Measurements from ENCODE around the gene DTNB.

DTNB gene

DNA sequence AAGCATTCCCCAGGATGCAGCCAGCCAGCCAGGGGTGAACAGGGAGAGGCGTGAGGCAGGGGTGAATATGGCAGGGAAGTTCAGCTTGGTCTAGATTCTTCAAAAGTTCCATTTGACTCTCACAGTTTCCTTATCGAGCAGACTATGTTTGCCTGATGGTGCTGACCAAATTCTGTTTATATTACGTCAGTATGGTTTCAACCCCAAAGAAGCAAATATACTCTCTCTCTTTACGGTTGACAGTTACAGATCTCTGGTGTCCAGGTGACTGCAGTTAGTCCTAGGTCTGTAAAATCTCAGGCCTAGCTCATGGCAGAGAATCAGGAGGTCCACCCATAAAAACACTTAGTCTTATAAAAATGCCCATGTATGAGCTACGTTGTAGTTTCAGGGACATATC, 293.4 kb downstream of the DTNB start:
- DNase-seq, result no peak

DNA sequence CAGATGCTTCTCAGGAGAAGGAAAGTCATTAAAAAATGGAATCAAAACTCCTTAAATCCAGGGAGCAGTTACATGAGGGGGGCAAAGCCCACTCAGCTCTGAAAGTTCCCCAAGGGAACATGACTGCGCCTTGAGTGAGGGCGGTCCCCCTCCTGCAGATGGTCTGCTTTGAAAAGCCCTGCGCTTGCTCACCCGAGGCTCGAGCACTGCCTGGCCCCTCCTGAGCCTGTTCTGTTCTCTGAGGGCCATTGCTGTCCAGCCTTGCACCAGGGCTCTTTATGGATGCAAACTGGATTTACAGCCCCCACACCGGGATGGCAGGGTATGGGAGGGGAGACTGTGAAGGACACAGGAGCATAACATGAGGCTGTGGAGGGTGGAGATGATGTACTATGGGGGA, 293.8 kb downstream of the DTNB start:
- DNase-seq, result no peak

DNA sequence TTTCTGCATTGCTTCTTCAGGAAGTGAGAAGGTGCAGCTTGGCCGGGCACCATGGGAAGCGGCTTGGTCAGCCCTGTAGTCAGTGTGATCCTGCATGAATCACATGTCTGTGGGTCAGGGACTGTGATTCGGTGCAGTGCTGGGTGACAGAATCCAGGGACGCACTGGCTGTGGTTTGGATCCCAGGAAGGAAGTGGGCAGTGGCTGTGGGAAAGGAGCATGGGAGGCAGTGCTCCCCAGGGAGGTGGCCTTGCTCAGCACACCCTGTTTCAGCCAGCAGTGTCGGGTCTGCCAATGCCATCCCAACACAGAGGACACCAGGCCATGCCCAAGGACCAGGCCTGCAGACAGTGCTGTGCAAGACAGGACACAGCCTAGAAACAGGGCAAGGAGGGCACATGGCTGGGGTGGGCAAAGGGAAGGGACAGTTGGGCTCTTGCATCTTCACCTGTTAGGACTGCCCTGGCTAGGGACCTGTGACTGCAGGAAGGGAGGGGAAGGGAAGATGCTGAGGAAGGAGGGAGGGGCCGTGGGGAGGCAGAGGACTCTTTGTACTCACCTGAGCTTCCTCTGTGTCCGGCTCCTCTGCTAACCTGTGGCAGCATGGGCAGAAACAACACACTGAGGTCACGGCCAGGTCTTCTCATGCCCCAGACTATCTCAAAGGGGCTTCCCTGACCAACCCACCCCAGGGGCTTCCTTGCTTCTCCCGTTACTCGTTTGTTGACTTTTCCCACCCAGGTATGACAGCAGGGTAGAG, 294.5 kb downstream of the DTNB start:
- peak; percentile 58 for DNase-seq

DNA sequence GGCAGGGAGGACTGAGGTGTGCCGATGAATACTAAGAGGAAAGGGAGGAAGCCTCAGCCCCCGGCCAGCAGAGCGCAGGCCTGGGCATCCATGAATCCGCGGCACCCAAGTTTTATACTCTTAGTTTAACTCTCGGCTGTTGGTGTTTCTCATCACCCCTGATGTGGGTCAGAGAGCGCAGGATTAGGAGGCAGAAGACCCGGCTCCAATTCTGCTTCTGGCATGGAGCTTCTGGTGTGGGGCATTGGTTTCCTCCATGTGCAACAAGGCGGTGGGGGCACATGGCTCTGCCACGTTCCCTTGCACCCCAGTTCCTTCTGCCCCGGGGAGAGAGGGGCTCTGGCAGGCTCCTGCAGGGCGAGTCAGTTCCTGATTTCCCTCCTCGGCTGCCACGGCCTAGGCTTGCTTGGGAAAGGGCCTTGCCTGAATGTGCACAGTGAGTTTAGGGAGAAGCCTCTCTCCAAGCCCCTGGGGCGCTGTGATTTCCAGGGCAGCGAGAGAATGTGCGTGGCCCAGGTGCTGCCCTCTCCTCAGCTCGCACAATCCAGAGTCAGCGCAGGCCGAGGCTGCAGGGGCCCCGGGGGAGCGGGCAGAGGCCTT, 295.5 kb downstream of the DTNB start:
- no peak for DNase-seq

DNA sequence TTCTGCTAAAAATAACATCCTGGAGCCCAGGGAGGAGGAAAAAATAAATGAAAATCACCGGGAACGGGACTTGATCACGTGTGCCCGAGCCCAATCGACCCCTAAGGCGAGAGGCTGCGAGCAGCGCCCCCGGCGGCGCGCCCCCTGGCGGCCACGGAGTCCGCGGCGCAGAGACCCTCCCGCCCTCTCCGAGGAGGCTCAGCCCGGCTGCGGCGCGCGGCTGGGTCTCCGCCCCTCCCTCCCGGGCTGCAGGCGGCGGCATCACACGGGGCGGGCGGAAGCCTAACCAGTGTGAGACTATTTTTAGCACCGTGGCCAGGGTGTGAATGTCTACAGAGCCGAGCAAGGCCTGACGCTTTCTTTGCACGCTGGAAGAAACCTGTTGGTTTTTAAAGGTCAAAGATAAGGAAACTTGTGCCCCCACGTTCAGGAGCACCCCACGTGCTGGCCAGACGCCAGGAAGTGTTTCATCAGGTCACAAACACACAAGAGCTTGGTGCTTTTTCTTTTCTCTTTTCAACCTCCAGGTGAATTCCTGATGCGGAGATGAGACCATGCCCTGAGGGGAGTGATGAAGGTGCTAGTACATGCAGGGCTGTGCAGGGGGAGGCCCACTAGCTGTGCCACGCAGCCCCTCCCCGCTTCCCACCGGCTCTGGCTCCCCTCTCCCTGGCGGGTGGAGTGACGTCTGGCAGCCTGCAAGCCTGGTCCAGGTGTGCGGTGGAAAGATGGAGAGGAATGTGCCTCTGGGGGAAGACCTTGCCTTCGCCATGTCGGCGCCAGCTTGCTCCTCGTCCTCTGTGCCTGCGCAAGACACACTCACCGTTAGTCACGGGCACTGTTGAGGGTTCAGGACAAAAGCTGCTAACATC, 296.4 kb downstream of the DTNB start:
- peak; percentile 91 for DNase-seq

DNA sequence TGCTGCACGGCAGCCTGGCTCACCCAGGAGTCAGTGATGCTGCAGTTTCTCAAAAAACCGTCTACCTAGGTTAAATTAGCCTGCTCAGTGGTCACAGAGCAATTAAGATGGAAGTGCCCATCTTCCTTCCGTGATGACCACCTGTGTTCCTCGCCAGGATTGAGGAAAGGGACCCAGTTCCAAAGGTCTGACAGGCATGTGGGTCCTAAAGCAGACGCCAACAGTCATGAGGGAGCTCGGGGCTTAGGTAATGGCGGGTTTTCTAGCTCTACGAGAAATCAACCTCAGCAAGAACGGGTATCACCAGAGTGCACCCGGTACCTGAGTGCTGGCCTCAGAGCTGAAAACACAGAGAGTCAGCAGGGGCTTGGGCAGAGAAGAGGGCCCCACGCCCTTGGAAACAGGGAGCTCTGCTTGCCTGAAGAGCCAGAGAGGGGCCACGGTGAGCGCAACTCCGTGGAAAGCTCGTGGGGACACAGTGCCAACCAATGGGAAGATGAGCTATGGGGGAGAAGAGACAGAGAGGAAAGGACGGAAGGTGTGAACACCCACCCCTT, 297.3 kb downstream of the DTNB start:
- DNase-seq, result no peak

DNA sequence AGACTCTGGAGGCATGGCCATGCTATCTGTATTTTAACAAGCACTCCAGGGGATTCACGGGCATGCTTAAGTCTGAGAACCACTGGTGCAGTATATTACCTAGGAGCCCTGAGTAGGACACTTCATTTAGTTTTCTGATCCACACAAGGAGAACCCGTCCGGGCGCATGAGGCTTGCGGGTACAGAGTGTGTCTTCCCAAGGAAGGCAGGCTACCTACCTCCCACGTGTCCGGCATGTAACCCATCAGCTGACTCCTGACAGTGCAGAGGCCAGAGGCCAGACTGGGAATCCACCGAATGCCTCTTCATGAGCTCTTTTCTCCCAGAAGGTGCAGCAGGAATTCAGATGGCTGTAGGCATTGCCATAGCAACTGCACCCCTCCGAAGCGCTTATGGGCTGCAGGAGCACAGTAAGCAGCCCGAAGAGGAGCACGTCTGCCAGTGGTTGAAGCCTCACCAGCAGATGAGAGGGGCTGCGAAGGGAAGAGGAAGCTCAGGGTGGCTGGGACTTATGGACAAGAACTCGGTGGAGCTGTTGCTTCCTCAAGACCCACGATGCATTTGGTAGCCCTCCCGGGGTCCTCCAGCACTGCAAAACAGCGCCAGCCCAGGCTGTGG, 297.9 kb downstream of the DTNB start:
- DNase-seq, result no peak

DNA sequence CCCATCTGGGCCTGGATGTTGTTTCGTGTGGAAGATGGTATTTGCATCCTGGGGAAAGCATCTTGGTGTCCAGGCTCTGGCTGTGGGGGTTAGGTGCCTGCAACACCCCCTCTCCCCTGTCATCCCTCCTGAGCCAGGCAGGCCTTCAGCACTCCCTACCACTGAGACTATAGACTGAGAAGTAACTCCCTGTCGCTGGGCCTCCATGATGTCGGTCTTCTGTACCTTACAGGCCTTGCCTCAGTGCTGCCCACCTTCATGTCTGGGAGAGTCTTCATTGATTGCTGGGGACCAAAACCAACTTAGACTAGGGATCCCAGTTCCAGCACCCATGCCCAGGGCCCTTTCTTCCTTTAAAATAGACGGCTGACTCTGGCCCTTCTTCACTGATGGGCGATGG, 298.6 kb downstream of the DTNB start:
- no peak for DNase-seq

DNA sequence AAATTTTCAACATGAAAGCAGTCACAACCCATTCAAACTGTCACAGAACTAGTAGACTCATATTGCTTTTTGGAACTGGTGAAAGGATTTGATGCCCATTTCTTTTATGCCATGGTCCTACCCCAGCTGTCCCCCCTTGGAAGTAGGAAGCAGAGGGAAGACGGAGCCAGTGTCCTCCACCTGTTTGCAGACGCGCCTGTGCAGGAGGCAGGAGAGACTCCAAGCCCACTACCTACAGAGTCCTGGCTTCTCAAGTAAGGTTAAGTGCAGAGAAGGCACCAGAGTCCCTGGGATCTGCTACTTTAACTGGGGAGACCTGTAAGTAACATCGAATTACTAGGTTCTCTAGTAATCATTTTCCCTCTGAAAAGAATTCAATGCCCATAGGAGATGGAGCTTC, 299.0 kb downstream of the DTNB start:
- DNase-seq, result no peak

DNA sequence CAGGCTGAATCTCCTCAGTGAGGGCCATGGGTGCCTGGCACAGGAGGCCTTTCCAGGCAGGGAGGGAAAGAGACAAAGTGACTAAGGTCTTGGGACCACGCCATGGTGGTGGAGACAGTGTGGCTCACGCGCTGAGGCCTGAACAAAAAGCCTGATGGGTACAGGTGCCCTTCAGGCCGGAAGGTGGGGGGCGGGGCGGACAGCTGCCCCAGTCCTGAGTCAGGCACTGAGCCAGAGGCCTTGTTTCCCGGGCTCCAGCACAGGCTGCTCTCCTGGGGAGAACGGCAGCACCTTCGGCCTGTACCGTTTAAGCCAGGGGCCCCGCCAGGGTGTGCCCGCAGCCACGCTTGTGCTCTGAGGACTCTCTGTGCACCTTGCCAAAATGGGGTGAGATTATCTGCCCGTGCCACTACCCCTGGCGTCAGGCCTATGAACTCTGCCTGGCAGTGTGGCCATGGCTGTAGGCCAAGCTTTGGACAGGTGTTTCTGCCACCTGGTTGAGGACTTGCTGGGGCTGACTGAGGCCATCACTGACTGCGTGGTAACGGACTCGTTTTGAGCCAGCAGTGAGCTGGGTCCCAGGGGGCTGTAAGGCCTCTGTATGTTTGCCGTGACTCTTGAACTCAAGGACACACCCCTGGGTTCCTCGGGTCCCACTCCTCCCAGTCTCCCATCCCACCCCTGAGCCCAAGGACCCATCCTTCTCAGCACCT, 300.0 kb downstream of the DTNB start:
- DNase-seq, result no peak

DNA sequence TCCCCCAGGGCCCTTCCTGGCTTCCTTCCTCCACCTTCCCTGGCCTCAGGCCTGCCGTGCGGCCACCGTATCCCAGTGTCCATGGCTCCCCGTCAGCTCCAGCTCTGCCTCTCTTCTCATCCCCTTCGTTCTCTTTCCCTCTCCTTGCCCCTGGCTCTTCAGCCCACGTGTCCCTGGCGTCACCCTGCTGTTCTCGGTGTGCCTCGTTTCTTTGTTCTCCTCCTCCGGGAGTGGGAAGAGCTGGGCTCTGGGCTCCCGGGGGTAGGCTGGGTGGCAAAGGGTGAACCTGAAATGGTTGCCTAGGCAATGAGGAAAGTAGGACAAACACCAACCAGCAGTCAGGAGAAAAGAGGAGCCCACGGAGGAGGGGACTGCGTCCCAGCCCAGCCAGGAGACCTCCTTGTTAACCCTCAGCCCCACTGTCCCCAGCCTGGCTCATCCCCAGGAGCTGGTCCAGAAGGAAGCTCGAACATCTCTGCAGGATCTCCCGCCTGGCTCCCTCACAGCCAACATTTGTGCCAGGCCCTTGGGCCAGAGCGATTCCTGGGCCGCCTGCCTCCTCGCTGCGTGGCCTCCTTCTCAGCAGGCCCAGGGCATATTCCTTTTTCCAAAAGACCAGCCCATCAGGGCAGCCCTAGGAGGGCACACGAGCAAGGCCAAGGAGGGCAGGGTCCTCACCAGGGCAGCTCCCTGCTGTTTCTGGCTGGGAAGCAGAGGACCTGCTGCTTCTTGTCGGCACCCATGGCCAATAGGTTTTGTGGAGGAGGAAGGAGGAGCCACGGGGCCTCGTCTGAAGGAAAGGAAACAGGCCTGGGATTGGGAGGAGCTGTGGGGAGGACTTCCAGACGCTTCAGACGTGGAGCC, 300.7 kb downstream of the DTNB start:
- DNase-seq, result no peak

DNA sequence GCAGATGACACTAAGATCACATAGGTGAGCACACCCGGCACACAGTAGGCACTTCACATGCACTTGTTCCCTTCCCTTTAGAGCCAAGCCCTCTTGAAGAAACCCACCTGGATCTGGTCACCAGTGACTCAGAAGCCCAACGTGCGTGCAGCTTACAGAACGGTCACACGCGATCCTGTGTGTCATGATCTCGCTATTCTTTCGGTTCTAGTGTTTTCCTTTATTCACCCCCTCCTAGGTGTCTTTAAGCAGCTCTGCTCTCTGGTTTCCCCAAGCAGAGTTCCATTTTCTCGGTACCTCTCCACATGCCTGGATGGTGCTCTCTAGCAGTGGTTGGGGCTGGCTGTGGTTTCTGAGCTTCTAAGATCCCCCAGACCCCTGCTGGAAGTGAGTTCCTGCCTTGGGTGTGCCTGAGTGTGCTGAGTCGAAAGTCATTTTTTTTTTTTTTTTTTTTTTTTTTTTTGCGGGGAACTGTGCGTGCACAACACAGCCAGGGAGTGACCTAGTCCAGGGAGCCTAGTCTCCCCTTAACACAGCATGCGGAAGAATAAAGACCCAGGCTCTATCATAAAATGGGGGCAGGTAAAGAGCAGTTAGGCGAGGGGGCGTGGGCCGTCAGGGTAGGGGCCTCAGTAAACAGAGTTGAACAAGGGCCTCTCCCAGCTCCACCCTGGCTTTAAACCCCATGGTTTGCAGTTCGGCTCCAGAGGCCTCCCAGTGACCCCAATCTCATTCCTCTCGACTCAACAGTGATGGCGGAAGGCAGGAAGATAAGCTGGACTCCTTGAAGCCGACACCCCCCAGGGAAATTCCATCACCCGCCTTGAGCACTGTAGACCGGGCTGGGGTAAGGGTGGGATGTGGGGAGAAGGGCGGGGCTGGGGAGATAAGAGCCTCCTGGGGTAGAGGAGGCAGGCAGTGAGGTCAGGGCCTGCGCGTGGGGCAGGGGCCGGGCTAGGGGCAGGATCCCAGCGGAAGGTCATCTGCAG, 301.8 kb downstream of the DTNB start:
- no peak for DNase-seq

DNA sequence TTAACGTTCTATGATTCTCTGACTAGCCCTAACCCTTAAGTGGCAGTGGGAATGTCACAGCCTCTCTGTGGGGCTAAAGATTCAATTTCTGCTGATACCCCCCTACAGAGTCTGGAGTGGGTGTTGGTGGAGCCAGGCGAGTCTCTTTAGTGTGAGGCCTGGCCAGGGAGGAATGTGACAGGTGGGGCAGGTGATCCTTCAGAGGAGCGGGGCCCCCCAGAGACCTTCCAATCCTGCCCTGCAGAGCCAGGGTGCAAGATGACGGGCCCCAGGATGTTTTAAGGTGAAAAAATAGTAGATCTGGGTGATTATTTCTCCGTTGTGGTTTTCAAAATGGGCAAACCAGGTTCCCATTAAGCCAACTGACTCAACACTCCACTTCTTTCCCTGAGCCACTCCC, 303.5 kb downstream of the DTNB start:
- no peak for DNase-seq

DNA sequence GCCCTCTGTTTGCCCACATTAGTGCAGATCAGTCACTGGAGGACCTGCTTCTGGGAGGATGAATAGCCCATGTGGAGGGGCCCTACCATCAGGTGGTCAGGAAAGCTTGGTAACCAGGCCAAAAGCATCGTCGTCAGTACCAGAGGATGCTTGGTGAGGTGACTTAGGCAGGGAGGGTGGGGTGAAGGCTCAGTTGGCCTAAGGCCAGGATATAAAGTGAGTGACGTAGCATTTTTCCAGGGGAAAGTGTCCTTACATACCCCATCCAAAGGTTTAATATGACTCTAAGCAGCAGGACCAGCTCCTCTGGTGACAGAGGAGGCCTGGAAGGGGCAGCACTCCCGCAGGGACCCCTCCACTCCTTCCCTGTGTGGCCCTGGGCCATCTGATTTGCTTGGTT, 303.9 kb downstream of the DTNB start:
- DNase-seq, result no peak

DNA sequence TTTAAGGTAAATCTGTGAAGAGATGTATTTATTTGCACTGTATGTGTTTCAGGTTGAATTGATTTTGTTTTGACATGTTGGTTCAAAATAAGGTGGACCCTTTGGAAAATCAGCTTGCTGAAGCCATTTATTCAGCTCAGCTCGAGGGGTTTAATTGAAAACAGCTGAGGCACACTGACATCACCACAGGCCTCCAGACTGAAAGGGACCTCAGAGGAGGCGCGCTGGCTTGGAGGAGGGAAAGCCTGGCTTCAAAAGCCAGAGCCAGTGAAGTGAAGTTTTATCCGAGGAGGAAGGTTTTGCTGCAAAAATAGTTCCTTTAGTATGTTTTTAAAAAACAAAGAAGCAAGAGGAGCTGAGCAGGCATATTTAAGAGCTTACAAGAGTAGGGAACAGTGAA, 304.7 kb downstream of the DTNB start:
- peak; percentile 47 for DNase-seq

DNA sequence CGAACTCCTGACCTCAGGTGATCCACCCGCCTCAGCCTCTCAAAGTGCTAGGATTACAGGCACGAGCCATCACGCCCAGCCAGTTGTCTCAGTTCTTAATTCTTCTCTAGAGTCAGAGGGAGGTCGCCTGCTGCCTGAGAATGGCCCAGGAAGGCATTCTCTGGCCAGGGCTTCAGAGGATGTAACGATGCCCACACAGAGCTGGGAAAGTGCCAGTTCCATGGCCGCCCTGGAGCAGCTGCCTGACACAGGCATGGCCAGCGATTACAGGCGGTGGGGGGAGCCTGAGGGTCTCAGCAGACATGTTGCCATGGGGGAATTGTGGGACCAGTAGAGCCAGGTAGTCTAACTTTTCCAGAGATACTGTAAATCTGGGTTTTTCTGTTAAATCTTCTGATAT, 306.1 kb downstream of the DTNB start:
- DNase-seq, result no peak

DNA sequence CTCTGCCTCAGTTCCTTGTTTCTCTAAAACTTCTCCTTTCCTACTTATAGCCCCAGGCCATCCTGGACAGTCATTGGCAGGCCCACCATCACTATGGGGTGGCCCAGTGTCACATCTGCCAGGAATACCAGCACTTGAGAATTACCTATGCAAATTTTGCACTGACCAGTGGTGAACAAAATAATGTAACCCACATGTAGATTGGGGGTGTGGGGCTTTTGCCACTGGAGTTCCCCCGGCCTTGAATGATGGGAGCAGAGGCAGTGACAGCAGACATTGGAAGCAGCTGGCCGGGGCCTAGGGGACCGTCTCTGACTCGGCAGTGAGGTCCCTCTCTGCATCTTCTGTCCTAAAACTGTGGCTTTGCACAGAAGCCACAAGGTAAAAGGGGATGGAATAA, 306.7 kb downstream of the DTNB start:
- DNase-seq, result no peak

DNA sequence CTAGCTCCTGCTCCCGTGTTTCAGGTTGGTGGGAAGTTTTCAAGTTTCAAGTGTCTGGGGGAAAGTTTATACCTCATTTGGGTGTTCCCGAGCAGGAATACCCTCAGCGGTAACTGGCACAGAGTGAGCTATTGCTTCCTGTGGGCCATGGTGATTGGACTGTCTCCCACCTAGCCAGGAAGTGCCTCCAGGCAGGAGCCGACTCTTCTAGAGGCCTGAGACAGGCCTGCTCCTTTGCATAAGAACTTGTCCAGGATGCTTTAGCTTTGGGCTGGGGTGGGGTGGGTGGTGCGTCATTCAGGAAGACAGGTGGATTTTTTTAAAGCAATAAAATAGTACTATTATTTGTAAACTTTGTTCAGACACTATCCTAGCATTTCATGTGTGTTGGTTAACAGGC, 308.1 kb downstream of the DTNB start:
- DNase-seq, result no peak

DNA sequence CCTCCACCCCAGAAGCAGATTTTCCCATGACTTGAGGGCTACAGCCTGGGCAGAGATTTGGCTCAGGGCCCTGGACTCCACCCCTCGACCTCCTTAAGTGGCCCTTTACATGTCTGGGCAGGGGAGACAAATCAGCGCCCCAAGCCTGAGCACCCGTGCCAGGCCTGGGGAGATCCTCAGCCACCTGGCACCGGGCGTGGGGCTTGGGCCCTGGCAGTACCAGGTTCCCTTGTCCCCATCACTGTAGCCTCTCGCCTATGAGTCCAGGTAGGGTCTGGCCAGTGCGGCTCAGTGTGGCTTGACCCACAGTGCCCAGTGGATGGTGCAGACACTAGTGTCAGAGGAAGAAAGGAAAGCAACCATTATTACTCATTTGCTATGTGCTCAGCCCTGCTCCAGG, 309.6 kb downstream of the DTNB start:
- no peak for DNase-seq
